Endothelial cell (in vitro differentiated cells): ENCODE measurements around the gene CHMP4B. TPM values are rescaled to one million over a fixed set of nuclear protein-coding genes. Genes with fewer than 3 reads are reported as not detected.

Experiments
- DNase-seq: peaks from one replicate; pipeline ENCODE4 v3.0.0; 2021; ENCODE audit warnings: low spot score
- H3K27ac Mint-ChIP-seq: one replicate; pipeline ENCODE4 v1.8.0; 2021; ENCODE audit warnings: mixed read lengths, inconsistent platforms; ENCODE audit not compliant: unreplicated experiment
- H3K27me3 Mint-ChIP-seq: one replicate; pipeline ENCODE4 v1.8.0; 2021; ENCODE audit warnings: mild to moderate bottlenecking, moderate library complexity, mixed read lengths, inconsistent platforms; ENCODE audit not compliant: unreplicated experiment
- H3K36me3 Mint-ChIP-seq: one replicate; pipeline ENCODE4 v1.8.0; 2021; ENCODE audit warnings: mild to moderate bottlenecking, low read depth, mixed read lengths, inconsistent platforms; ENCODE audit not compliant: unreplicated experiment
- H3K4me1 Mint-ChIP-seq: one replicate; pipeline ENCODE4 v1.8.0; 2021; ENCODE audit warnings: mild to moderate bottlenecking, mixed read lengths, inconsistent platforms; ENCODE audit not compliant: unreplicated experiment
- H3K4me3 Mint-ChIP-seq: one replicate; pipeline ENCODE4 v1.8.0; 2021; ENCODE audit warnings: mild to moderate bottlenecking, mixed read lengths, inconsistent platforms; ENCODE audit not compliant: unreplicated experiment
- H3K9me3 Mint-ChIP-seq: one replicate; pipeline ENCODE4 v1.8.0; 2021; ENCODE audit warnings: mixed read lengths, inconsistent platforms; ENCODE audit not compliant: unreplicated experiment
- total RNA-seq: library from RNA; stranded (reverse); fragmentation: NEBNext Ultra II Directional; extraction: Animal tissue kit (Norgen Biotek cat#: 25700); gene quantifications from one replicate; pipeline ENCODE4 v1.2.1, GENCODE V29; 2021; ENCODE audit not compliant: unreplicated experiment
- TF ChIP-seq, protein P1 (sequence below): fragments of 200-600 bp; sonication (generic); IDR thresholded peaks from one replicate; pipeline ENCODE4 v1.5.0; 2021; ENCODE audit warnings: antibody characterized with exemption; ENCODE audit not compliant: unreplicated experiment

The CHMP4B gene
- total RNA-seq, 1 donor from 2014 or later: 117 TPM

DNA sequence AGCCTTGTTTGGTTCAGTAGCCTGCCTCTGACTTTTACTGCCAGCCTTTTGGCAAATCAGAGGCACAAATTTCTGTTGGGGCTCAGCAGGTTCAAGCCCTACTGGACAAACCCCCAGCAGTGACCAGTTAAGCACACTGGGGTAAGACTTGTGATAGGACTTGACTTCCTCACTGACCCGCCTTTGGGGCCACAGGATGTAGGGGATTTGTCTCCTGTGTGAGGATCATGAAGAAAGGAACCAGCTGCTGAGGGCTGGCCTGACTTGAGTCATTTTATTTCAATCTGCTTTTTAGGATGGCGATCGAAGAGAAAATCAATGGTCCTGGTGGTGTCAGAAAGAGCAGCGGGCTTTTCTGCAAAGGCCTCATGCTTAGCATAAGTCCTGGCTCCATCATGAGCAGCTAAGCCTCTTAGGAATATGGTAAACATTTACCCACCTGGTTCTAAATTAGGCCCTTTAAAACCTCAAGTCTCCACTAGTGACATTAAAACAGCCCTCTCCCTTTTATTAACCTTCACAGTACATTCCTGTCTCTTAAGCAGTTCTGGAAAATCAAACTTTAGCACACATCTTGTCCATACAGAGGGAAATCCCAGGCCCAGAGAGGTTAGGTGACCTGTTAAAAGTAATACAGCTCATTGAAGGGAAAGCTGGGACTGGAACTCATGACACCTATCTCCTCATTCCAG is 16.6 kb downstream of the CHMP4B start:
- Mint-ChIP-seq H3K36me3 (peaks cover 6% of the 10 kb centered on the region), H3K27me3 (peaks cover 3% of the 10 kb centered on the region), H3K27ac (no peak overlapping the region), H3K4me1 (peaks cover 69% of the 10 kb centered on the region), H3K4me3 (no peak overlapping the region), H3K9me3 (no peaks in the 10 kb centered on the region)
- TF ChIP-seq, protein P1, sequence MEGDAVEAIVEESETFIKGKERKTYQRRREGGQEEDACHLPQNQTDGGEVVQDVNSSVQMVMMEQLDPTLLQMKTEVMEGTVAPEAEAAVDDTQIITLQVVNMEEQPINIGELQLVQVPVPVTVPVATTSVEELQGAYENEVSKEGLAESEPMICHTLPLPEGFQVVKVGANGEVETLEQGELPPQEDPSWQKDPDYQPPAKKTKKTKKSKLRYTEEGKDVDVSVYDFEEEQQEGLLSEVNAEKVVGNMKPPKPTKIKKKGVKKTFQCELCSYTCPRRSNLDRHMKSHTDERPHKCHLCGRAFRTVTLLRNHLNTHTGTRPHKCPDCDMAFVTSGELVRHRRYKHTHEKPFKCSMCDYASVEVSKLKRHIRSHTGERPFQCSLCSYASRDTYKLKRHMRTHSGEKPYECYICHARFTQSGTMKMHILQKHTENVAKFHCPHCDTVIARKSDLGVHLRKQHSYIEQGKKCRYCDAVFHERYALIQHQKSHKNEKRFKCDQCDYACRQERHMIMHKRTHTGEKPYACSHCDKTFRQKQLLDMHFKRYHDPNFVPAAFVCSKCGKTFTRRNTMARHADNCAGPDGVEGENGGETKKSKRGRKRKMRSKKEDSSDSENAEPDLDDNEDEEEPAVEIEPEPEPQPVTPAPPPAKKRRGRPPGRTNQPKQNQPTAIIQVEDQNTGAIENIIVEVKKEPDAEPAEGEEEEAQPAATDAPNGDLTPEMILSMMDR: no peak
- DNase-seq: no peak

DNA sequence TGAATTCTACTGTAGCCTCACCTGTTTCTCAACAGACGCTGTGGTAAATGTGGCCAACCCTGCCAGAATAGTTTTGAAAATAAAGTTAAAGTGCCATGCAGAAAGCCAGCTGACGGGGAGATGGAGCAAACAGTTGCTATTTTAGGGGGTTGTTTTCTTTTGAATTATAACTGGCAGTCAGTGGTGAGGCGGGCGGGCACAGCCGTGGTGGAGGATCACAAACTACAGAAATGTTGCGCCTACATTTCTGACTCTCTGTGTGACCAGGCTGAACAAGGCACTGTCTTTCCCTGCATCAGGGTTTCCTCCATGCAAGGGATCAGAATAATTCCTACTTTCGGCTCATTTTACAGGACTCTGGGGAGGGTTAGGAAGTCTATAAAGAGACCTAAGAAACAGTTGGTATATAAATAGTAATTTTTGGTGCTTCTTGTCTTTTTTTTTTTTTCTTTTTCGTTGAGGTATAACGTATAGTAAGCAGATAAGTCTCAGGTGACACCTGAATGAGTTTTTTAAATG is 17.2 kb downstream of the CHMP4B start:
- DNase-seq: no peak
- Mint-ChIP-seq H3K27ac (no peak overlapping the region), H3K9me3 (no peaks in the 10 kb centered on the region), H3K27me3 (peaks cover 3% of the 10 kb centered on the region), H3K4me3 (no peak overlapping the region), H3K36me3 (peaks cover 11% of the 10 kb centered on the region), H3K4me1 (peaks cover 75% of the 10 kb centered on the region)
- TF ChIP-seq, protein P1: no peak

DNA sequence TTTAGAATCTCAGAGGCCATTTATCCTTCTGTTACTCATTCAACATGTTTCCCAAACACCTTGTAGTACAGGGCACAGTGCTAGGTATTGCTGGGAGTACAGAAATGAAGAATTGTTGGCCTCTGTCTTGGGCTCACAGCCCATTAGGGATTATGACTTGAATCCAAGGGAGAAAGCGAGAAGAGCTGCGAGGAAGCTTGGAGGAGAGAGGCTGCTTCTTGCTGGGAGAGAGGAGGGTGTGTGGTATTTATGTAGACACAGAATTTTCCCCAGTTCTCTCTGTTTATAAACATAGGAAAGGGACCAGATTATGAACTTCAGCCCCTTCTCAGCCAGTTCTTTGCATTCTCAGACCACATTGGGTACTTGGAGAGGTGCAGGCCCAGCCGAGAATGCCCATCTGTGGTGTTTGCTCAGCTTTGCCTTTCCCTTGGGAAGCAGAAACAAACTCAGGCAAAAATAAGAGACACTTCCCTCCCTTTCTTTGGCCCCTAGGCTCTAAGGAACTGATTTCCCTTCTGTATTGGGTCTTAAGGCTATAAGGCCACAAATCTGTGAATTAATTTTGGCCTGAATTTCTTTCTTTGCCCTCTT is 17.9 kb downstream of the CHMP4B start:
- H3K36me3 Mint-ChIP-seq: peaks cover 16% of the 10 kb centered on the region
- H3K4me3 Mint-ChIP-seq: no peak overlapping the region
- no peak for DNase-seq
- H3K27ac Mint-ChIP-seq: no peak overlapping the region
- peaks cover 6% of the 10 kb centered on the region for H3K27me3 Mint-ChIP-seq
- H3K9me3 Mint-ChIP-seq: no peaks in the 10 kb centered on the region
- TF ChIP-seq, protein P1: no peak
- H3K4me1 Mint-ChIP-seq: peaks cover 81% of the 10 kb centered on the region

DNA sequence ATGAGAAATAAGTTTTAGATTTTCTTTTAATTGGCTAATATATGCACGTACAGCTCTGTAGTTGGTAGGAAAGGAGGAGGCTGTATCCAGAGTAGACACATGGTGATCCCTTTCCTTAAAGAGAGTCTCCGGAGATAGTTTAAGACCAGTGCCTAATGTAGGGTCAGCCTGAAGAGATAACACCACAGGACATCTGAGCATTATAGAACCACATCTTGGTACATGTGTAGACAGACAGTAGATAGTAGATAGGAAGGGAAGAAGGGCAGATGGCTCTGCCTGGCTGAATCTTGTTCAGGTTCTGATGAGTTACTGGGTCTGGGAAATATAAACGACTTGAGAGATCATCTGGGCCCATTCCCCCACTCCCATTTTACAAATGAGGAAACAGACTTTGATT is 18.5 kb downstream of the CHMP4B start:
- Mint-ChIP-seq H3K9me3 (no peaks in the 10 kb centered on the region), H3K4me1 (peaks cover 80% of the 10 kb centered on the region), H3K27ac (peak overlapping the region; percentile 91), H3K27me3 (peaks cover 5% of the 10 kb centered on the region), H3K4me3 (peak overlapping the region; percentile 72), H3K36me3 (peaks cover 16% of the 10 kb centered on the region)
- TF ChIP-seq, protein P1: no peak
- DNase-seq: no peak

DNA sequence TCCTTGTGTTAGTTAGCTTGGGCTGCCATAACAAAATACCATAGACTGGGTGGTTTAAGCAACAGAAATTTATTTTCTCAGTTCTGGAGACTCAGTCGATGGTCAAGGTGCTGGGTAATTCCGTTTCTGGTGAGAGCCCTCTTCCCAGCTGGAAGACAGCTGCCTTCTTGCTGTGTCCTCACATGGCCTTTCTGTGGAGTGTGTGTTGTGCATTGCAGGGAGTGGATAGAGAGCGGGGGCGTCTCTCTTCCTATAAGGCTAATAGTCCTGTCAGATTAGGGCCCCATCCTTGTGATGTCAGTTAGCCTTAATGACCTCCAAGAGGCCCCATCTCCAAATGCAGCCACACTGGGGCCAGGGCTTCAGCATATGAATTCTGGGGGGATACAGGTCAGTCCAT is 19.2 kb downstream of the CHMP4B start:
- no peaks in the 10 kb centered on the region for H3K9me3 Mint-ChIP-seq
- no peak overlapping the region for H3K4me3 Mint-ChIP-seq
- H3K27ac Mint-ChIP-seq: no peak overlapping the region

More for the DNA sequence above, 19.2 kb downstream of the CHMP4B start:
- H3K4me1 Mint-ChIP-seq: peaks cover 78% of the 10 kb centered on the region
- TF ChIP-seq, protein P1: no peak
- peaks cover 4% of the 10 kb centered on the region for H3K27me3 Mint-ChIP-seq
- no peak for DNase-seq
- peaks cover 16% of the 10 kb centered on the region for H3K36me3 Mint-ChIP-seq
